ENCODE data around the gene ERC2.

ERC2 gene

DNA sequence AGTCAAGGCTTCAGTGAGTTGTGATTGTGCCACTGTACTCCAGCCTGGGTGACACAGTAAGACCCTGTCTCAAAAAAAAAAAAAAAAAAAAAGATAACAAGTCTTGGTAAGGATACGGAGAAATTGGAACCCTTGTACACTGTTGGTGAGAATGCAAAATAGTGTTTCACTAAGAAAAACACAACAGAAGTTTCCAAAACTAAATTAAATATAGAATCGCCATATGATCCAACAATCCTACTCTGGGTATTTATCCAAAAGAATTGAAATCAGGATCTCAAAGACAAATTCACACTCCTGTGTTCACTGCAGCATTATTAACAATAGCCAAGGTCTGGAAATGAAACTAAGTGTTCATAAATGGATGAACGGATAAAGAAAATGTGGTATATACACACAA lies 149.4 kb downstream of the ERC2 start:
- TF ChIP-seq, protein P1, sequence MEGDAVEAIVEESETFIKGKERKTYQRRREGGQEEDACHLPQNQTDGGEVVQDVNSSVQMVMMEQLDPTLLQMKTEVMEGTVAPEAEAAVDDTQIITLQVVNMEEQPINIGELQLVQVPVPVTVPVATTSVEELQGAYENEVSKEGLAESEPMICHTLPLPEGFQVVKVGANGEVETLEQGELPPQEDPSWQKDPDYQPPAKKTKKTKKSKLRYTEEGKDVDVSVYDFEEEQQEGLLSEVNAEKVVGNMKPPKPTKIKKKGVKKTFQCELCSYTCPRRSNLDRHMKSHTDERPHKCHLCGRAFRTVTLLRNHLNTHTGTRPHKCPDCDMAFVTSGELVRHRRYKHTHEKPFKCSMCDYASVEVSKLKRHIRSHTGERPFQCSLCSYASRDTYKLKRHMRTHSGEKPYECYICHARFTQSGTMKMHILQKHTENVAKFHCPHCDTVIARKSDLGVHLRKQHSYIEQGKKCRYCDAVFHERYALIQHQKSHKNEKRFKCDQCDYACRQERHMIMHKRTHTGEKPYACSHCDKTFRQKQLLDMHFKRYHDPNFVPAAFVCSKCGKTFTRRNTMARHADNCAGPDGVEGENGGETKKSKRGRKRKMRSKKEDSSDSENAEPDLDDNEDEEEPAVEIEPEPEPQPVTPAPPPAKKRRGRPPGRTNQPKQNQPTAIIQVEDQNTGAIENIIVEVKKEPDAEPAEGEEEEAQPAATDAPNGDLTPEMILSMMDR (IDR thresholded peaks at IDR 0.05; ENCODE audit: low read depth, low read length, missing control alignments) = no peak

DNA sequence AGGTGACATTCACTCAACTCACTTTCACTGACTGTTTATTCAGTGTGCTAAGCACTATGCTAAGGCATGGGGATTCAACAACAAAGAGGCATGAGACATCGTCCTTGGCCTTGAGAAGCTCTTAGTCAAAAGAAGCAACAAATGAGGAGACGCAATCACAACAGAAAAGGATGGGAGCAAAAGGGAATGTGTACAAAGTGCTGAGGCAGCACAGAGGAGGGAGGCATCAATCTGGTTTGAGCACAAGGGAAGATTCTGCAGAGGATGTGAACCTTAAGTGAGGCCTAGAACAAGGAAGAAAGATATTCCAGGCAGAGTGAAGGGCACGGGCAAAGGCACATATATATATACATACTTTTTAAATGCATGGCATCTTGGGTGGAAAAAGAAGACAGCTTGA lies 151.3 kb downstream of the ERC2 start:
- no peak for DNase-seq (ENCODE audit: extremely low read depth, low read depth)
- H3K4me3 ChIP-seq (replicated peaks; ENCODE audit: low read depth, low read length) = no peak overlapping the region
- TF ChIP-seq, protein P1 (IDR thresholded peaks at IDR 0.05; ENCODE audit: low read depth, low read length, missing control alignments) = no peak

More for the DNA sequence above, 149.4 kb downstream of the ERC2 start:
- no peak for DNase-seq (ENCODE audit: extremely low read depth, low read depth)
- no peak overlapping the region for H3K4me3 ChIP-seq (replicated peaks; ENCODE audit: low read depth, low read length)

DNA sequence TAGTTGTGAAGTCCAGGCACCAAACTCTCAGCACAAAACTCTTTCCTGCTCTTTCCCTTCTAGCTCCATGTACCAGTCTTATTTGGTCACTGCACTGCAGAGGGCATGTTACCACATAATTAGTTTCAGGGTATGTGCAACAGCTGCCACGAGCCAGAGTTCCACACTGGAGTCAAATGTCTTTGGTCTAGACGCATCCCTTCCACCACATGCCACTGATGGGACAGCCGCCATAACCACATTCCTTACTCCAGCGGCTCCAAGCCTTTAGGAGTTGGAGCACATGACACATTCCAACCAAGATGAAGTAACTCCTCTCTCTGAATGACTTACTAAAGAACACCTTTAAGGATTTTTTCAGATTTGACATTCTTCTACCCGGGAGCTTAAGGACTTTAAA lies 153.4 kb downstream of the ERC2 start:
- H3K4me3 ChIP-seq (replicated peaks; ENCODE audit: low read depth, low read length) = no peak overlapping the region
- DNase-seq (ENCODE audit: extremely low read depth, low read depth) = peak; percentile 26
- TF ChIP-seq, protein P1 (IDR thresholded peaks at IDR 0.05; ENCODE audit: low read depth, low read length, missing control alignments) = no peak

DNA sequence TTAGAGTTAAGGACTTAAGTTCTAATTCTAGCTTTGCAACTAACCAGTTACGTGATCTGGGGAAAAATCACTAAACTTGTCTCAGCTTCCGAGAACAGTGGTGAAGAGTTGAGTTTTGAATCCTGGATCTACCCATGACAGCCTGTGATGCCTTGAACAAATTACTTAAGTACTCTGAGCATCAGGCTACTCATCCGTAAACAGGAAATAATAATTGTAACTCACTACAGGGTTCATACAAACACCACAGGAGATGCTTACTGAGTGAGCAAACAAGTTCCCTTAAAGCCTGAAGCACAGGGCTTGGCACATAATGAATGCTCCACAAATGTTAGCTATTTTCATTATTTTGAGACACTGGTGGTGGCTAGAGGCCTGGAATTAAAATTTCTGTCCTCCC lies 158.8 kb downstream of the ERC2 start:
- DNase-seq (ENCODE audit: extremely low read depth, low read depth) = no peak
- TF ChIP-seq, protein P1 (IDR thresholded peaks at IDR 0.05; ENCODE audit: low read depth, low read length, missing control alignments) = no peak
- H3K4me3 ChIP-seq (replicated peaks; ENCODE audit: low read depth, low read length) = no peak overlapping the region

DNA sequence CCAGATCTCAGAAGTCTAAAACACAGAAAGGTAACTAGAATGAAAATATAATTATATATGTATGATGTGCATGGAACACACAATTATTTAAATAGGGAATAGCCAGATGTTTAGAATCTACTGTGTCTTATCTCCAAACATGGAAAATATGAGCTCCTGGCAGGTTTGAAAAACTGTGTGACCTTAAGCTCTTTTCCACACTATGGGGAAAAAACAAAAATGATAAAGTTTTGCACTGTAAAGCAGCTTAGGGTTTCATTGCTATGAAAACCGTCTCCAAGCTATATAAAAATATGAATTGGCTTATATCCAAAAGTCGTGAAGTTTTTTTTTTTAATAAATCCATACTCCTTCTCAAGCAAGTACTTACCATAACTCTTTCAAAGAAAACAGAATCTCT lies 159.8 kb downstream of the ERC2 start:
- H3K4me3 ChIP-seq (replicated peaks; ENCODE audit: low read depth, low read length) = no peak overlapping the region
- TF ChIP-seq, protein P1 (IDR thresholded peaks at IDR 0.05; ENCODE audit: low read depth, low read length, missing control alignments) = no peak
- DNase-seq (ENCODE audit: extremely low read depth, low read depth) = no peak

DNA sequence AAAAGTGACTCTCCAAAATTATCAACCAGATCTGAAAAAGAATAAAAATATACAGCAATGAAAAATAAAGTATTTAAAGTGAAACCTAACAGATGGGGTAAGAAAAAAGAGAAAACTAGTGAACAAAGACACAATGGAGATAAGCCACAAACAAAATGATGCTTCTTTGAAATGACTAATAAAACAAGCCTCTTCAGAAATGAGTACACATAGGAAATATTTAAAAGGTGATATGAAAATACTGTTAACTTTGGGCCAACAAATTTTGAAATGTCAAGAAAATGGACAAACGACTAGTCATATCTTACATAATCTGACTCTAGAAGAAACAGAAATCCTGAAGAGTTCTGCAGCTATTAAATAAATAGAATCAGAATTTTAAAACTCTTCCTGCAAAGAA lies 164.2 kb downstream of the ERC2 start:
- no peak for DNase-seq (ENCODE audit: extremely low read depth, low read depth)
- TF ChIP-seq, protein P1 (IDR thresholded peaks at IDR 0.05; ENCODE audit: low read depth, low read length, missing control alignments) = no peak

DNA sequence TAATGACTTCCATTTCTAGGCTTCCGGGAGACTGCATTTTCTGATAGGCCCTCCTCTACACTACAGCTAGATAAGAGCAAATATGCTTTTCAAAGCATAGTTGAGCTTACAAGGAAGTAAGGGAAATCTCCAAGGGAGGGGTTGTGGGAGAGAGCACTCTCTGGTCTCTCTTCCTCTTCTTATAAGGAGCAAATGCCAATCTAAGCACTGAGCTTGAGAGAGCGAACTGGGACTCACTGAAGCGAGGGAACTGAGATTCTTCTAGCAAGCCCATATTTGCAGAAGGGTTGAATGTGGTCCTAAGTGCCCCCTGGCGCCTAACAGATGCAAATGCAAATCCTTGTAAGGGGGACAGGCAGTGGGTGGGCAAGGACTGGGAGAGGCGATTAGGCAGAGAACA lies 164.8 kb downstream of the ERC2 start:
- no peak overlapping the region for H3K4me3 ChIP-seq (replicated peaks; ENCODE audit: low read depth, low read length)
- TF ChIP-seq, protein P1 (IDR thresholded peaks at IDR 0.05; ENCODE audit: low read depth, low read length, missing control alignments) = peak; percentile 66
- DNase-seq (ENCODE audit: extremely low read depth, low read depth) = no peak

More for the DNA sequence above, 164.2 kb downstream of the ERC2 start:
- no peak overlapping the region for H3K4me3 ChIP-seq (replicated peaks; ENCODE audit: low read depth, low read length)
